OCI-LY1 (cell line): ENCODE data around the gene SLC27A1.

ENCODE experiments used
- CTCF ChIP-seq: fragments of 200-600 bp; sonication (generic), shearing (Covaris generic); IDR thresholded peaks from 2 replicates; pipeline ENCODE4 v1.5.1; 2017; ENCODE audit warnings: mild to moderate bottlenecking, antibody characterized with exemption, low read length, moderate library complexity, mixed read lengths
- EZH2 ChIP-seq: fragments of 200-600 bp; sonication (generic), shearing (Covaris generic); IDR thresholded peaks from 2 replicates; pipeline ENCODE4 v1.8.0; 2017; ENCODE audit warnings: borderline replicate concordance, mixed run types, mild to moderate bottlenecking, antibody characterized with exemption, low read length, moderate library complexity, mixed read lengths

GRCh38 chr19:17536955-17537354, 66.6 kb downstream of the SLC27A1 start:
- TF ChIP-seq CTCF, result no peak
- no peak for TF ChIP-seq EZH2
